Hepatocyte (in vitro differentiated cells): ENCODE results near the gene AKAP12.

ENCODE experiments used
- CTCF ChIP-seq: fragments of 200-600 bp; sonication (generic); IDR thresholded peaks from 2 replicates; pipeline ENCODE4 v1.5.1; 2016; ENCODE audit warnings: antibody characterized with exemption, mild to moderate bottlenecking; ENCODE audit not compliant: poor library complexity
- EZH2 ChIP-seq: fragments of 200-600 bp; sonication (generic); IDR thresholded peaks from 2 replicates; pipeline ENCODE4 v1.6.1; 2016; ENCODE audit warnings: antibody characterized with exemption, mild to moderate bottlenecking, borderline replicate concordance
- EZH2phosphoT487 ChIP-seq: fragments of 200-600 bp; sonication (generic); IDR thresholded peaks from one replicate; pipeline ENCODE4 v1.6.1; 2018; ENCODE audit warnings: antibody characterized with exemption, mild to moderate bottlenecking, low read depth, moderate library complexity; ENCODE audit not compliant: unreplicated experiment, severe bottlenecking

GRCh38 chr6:151257985-151258445 lies 18.2 kb downstream of the AKAP12 start:
- TF ChIP-seq CTCF (no peak), EZH2 (no peak), EZH2phosphoT487 (no peak)
